Stimulated activated CD8-positive, alpha-beta memory T cell treated with anti-CD3 and anti-CD28 coated beads, Interleukin-12 subunit alpha, Interleukin-12 subunit beta, amount 100 ng/mL, for 24 hours (primary cell): ENCODE results near the gene UBE3A.

ENCODE experiments used
- DNase-seq: peaks from one replicate; pipeline ENCODE4 v3.0.0-alpha.2; 2020; ENCODE audit errors: extremely low read depth

UBE3A gene

DNA sequence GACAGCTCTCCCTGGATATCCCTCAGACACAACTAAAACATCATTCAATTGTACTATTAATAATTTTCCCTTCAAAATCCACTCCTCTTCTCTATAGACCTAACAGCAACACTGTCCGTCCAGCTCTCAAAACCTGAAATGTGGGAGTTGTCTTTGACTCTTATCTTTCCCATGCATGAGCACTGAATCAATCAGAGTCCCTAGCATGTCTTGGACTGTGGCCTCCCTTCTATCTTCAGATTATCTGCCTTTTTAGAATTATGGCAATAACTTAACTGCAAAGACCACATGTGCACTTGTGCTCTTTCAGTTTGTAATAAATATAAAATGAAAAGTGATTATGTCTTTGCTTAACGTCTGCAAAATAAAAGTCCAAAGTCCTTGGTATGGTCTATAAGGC is 107.0 kb downstream of the UBE3A start:
- DNase-seq = no peak

- no peak for DNase-seq
These were observed 107.4 kb downstream of the UBE3A start for GRCh38 chr15:25331404-25331803.

DNA sequence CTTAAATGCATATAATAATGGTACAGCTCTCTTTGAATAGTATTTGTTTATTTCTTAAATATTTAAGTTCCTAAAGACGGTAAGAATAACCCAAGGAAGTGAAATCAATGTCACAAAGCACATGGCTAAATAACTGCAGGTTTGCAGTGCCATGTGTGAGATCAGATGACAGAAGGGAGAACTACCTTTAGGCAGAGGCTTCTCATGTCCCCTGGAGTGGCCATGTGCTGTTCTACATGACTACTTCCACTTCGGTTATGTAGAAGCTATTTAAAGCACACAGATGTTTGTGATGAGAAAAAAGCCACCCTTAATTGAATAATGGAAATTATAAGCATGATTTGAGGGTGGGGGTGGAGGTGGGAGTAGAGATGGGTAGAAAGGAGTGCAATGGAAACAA is 109.1 kb downstream of the UBE3A start:
- DNase-seq = no peak

GRCh38 chr15:25327686-25328085 is 111.1 kb downstream of the UBE3A start:
- no peak for DNase-seq

DNA sequence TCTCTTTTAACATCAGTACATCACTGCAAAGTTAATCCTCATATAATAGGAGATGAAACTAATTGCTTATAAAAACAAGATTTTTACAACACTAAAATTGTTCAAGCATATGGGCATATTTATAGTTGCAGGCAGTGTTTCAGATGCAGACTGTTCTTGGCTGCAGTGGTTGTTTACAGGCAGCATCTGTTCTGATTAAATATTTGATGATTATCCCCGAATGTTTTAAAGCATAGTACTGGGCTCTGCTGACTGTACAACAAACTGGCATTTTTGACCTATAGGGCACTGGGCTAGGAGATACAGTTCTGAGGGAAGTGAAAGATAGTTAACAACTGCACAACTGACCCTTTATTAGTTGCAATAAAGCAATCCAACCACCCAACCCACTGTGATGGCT is 113.6 kb downstream of the UBE3A start:
- DNase-seq = no peak

DNA sequence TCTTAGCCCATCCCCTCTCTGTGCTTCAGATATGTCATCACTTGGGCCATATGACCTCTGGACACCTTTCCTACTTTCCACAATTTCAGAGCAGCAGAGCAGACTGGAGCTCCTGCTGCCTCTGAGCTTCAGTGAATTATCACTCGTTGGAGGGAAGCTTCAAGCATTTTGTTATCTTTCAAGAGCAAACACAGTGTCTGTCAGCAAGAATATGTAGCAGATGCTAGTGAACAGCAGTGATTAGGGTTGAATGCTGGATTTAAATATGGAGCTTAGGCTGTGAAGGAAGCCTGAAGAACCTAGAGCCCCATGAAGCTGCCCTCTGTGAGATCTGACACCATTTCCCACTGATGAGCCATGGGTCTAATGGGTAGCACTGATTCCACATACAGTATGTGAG is 115.4 kb downstream of the UBE3A start:
- no peak for DNase-seq

- no peak for DNase-seq
These were observed 151.0 kb downstream of the UBE3A start for GRCh38 chr15:25287823-25288222.
